A549 treated with AZD2906 at 1 μM for 4 hours (cell line): ENCODE results near the gene CYREN. TPM values are rescaled to one million over a fixed set of nuclear protein-coding genes. Genes with fewer than 3 reads are reported as not detected.

Experiments
- total RNA-seq: library from RNA; stranded (reverse); fragments of 200-300 nt; extraction: Qiagen RNA extraction; gene quantifications from 5 replicates; pipeline ENCODE4 v1.2.3, GENCODE V29; 2022

CYREN gene
- 79.3 to 91.8 TPM (median 87.5 TPM) in 5 replicates for total RNA-seq

GRCh38 chr7:135170274-135170997 is at the start of gene CYREN:
CYREN (minus strand) TSS chr7:135170707; CDS start chr7:135168922, 1,785 bp downstream.

DNA sequence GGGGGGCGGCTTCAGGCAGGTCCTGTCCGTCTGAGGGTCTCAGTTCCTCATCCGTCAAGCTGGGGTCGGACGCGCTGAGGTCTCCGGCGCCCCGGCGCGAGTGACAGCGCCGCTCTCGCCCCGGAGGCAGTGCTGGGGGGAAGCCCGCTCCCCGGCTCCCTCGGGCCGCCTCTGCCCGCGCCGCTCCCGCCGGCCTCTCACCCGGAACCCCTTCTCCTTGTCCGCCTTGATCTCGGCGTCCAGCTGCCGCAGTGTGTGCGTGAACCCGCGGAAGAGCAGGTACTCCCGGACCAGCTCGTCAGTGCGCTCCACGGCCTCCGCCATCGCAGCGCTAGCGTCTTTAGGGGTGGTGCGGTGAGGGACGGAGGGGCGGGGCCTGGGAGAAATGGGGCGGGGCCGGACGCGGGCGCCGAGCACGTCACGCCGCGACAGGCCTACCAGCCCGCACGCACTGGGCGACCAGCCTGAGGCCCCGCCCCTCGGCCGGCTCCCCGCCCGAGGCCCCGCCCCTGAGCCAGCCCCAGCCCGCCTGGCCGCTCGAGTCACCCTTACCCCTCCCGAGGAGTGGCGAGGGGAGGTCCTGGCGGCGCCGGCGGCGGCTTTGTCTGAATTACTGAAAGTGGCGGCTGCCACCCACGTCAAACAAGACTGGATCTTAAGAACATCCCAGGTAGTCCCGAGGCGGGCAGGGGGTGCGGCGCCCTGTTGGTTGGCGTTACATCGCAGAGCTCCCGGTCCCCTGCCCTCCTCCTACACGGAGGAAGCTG is 40.9 kb upstream of the CYREN start, which contains the start of gene WDR91:
Gene WDR91 (minus strand): TSS at position 348 of the 767 bp plus-strand sequence. CDS start 24 bp downstream, at position 324.

DNA sequence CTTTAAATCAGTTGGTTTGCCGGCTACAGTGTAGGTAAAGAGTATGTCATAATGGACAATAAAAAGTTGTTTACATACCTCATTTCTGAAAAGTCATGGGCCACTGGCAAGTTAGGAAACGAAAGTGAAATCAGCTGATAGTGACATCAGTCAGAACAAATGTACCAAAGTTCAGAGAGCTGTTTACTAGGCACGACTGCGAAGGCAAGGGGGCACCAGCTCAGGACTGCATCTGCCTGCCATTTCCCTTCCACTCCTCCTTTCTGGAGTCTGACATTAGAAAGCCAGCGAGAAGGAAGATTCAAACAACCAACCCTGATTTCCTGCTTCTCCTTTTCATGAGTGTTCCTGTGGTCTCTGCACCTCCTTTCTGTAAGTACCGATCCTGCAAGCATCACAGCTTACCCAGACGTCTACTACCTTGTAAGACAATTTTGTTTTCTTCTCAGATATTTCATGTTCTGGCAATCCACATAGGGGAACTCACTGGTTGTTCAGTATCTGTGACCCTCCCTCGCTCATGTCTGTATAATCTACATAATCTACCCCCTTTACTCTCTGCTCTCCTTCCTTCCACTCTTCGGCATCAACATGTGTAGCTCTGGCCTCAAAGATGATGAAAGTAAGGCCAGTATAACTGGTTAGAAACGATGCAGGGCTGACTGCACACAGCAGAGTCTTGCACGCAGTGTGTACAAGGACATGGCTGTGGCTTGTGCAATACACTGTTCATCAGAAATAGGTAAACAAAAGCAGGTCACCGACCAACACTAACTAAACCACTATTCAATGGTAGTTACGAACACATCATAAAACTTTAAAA is 22.4 kb downstream of the CYREN start, which contains the start of gene TMEM140:
Gene TMEM140 (plus strand): TSS at position 174 of the 823 bp plus-strand sequence. CDS start 16,370 bp downstream, outside the sequence.

Other genes starting within 250 kb of the CYREN start
- gene AGBL3, start 184.2 kb downstream of the CYREN start, total RNA-seq = 0.75 to 1.4 TPM (median 0.96 TPM) in 5 replicates
- gene TMEM140, start 22.6 kb downstream of the CYREN start, total RNA-seq = 1.1 to 1.4 TPM (median 1.3 TPM) in 5 replicates
- 6.6 to 8.8 TPM (median 7.8 TPM) in 5 replicates for gene WDR91, start 40.8 kb upstream of the CYREN start, total RNA-seq
- gene STRA8, start 63.1 kb upstream of the CYREN start, total RNA-seq = not detected in 5 replicates